GM21447 (cell line): ENCODE results near the gene SPATA13.

ENCODE experiments used
- ATAC-seq: cut with Tn5 transposase; IDR thresholded peaks from one replicate; pipeline ENCODE4 v1.9.1; 2021; ENCODE audit not compliant: unreplicated experiment

The SPATA13 gene

GRCh38 chr13:24250376-24251057 is 90.0 kb downstream of the SPATA13 start:
- no peak for ATAC-seq

GRCh38 chr13:24251525-24251924 is 91.0 kb downstream of the SPATA13 start:
- no peak for ATAC-seq

GRCh38 chr13:24252136-24252535 is 91.6 kb downstream of the SPATA13 start:
- no peak for ATAC-seq

GRCh38 chr13:24253520-24254145 is 93.1 kb downstream of the SPATA13 start:
- no peak for ATAC-seq

- peak; percentile 66 for ATAC-seq
Observed at GRCh38 chr13:24254146-24254841, 93.8 kb downstream of the SPATA13 start.

- ATAC-seq = no peak
Observed at GRCh38 chr13:24257497-24257896, 97.0 kb downstream of the SPATA13 start.

DNA sequence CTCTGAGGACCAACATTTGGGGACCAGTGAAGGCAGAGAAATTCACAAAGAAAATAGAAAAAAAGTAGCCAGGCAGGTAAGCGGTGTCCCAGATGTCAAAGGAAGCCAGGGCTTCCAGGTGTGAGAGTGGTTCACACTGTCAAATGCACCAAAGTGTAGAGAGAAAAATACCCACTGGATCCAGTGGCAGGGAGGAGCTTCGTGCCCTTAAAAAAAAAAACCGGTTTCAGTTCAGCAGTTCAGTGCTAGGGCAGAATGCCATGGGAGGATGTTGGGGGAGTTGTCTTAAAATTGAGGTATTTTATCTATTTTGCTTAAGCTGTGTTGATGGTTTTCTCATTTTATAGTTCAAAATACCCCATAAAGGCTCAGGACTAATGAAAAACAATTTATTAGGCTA is 101.0 kb downstream of the SPATA13 start:
- no peak for ATAC-seq

- ATAC-seq = no peak
Observed at GRCh38 chr13:24263632-24264031, 103.1 kb downstream of the SPATA13 start.

DNA sequence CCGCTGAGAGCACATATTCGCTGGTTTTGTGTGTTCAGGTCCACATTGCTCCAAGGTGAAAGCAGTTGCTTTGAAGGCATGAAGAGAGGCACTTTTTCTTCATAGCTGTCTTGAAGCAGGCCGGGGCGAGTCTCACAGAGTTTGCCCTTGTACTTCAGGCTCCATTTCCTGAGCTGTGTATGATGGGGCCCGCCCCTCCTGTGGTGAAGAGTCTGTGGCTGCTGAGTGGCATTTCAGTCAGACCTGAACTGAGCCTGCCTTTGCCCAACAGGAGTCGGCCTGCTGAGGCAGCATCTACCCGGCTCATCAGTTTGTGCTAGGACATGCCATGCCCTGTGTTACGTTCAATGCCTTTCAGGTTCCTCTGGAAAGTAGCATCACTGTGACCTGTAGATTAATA is 104.5 kb downstream of the SPATA13 start:
- ATAC-seq = peak; percentile 56

DNA sequence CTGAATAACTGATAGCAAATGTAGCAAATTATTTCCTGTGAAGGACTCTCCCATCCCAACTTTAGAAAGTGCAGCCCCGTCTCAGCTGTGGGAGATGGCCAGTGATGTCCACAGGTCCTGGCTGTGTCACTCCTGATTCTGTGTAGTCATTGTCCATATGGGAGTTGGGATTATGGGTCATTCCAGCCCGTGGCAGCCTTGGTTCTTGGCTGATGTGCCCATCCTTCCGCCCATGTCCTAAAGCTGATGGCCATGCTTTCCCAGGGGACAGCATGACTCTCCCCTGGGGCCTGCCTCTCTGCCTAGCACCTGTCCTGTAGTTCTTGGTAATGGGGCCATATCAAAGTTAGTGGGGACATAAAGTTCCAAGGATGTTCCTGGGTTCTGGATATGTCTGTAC is 104.9 kb downstream of the SPATA13 start:
- ATAC-seq = no peak

GRCh38 chr13:24267274-24267673 is 106.8 kb downstream of the SPATA13 start:
- ATAC-seq = no peak

- no peak for ATAC-seq
Observed at GRCh38 chr13:24267801-24268200, 107.3 kb downstream of the SPATA13 start.

DNA sequence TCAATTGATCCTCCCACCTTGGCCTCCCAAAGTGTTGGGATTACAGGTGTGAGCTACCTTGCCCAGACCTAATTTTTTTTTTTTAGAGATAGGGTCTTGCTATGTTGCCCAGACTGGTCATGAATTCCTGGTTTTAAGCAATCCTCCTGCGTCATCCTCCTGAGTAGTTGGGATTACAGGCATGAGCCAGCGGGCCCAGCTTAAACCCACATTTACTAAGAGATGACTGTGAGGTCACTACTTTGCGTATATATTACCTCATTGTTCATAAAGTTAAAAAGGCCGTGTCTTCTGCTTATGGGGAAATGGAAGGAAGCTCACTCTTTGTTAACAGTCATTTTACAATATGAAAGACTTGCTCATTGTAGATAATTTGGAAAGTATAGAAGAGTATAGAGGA is 109.3 kb downstream of the SPATA13 start:
- ATAC-seq = no peak

DNA sequence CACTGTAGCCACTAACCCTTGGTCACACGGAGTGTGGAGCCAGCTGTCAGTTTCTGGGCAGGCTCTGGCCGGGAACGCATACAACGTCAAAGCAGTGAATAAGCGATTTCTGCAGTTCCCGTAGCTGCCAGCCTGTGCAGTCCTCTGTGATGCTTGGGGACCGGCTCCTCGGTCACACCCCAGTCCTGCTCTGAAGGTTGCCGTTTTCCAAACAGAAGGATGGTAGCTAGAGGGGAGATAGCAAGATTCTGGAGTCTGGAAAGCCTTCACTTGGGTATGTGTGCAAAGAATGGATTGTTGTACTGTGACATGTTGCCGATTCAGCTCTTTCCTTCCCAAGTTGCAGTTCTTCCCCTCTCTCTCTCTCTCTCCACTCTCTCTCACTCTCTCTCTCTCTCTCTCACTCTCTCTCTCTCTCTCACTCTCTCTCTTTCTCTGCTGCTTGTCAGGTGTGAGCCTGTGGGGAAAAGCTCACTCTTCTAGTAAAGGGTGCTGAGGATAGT is 110.2 kb downstream of the SPATA13 start:
- peak; percentile 48 for ATAC-seq

DNA sequence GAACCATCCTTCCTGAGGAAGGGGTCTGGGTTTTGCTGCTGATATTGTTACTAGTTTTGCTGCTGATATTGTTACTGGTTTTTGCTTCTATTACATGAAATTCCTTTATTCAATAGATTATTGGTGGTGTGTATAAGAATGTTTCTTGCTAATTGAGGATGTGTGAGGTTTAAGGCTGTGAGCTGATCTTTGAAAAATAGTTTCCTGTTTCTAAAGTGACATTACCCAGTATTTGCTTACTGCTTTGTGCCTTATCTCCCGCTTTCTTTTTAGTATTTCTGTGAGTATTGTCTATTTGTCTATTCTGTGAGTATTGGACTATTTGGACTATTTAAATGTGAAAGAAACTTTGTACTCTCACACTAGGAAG is 110.7 kb downstream of the SPATA13 start:
- ATAC-seq = no peak

- ATAC-seq = peak; percentile 42
Observed at GRCh38 chr13:24271601-24272451, 111.3 kb downstream of the SPATA13 start.

- no peak for ATAC-seq
Observed at GRCh38 chr13:24272452-24273161, 112.1 kb downstream of the SPATA13 start.

DNA sequence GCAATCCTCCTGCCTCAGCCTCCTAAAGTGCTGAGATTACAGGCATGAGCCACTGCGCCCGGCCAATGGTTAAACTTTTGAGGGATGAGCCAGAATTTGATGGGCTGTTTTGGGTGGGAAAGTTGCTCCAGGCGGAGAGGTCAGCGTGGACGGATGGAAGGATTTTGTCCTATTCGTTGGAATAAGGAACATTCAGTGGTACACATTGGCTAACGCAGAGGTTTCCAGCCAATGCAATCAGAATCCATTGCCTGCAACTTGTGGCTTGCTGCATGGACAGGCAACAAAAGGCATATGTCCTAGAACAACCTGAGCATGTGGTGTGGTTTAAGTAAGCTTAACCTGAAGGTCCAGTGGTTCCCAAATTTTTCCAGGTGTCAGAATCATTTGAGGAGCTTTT is 113.4 kb downstream of the SPATA13 start:
- no peak for ATAC-seq

- peak; percentile 55 for ATAC-seq
Observed at GRCh38 chr13:24274452-24275021, 114.0 kb downstream of the SPATA13 start.

GRCh38 chr13:24275041-24275440 is 114.5 kb downstream of the SPATA13 start:
- ATAC-seq = no peak
